ENCODE measurements around the gene BRIX1.
A peak's percentile ranks its signal among the peaks of the same experiment; 100 is the strongest.
"Not testable (repeated sequence)": the region's sequence is repeated elsewhere in the genome, so short reads cannot be mapped to it uniquely, and the experiment has no call there.

The BRIX1 gene

GRCh38 chr5:34919077-34919476, 3.6 kb downstream of the BRIX1 start:
- Histone ChIP-seq H3K36me3 (ENCODE audit: insufficient read depth, low read length) (peaks cover 57% of the 10 kb centered on the region), H3K9me3 (ENCODE audit: low read depth, low read length) (no peaks in the 10 kb centered on the region), H3K4me3 (no peak overlapping the region), H3K27ac (no peak overlapping the region), H3K9ac (ENCODE audit: insufficient read length) (no peak overlapping the region)
- no peak for DNase-seq (ENCODE audit: low read depth, low spot score)
- TF ChIP-seq EZH2 (IDR thresholded peaks at IDR 0.05) (no peak), POLR2AphosphoS5 (IDR thresholded peaks at IDR 0.05; ENCODE audit: borderline replicate concordance, low read depth, low read length) (no peak), FOXP2 (optimal IDR thresholded peaks at IDR 0.05; ENCODE audit: control extremely low read depth, extremely low read length, insufficient read depth) (no peak)

GRCh38 chr5:34923256-34923655, 7.7 kb downstream of the BRIX1 start:
- peaks cover 89% of the 10 kb centered on the region for H3K36me3 ChIP-seq (ENCODE audit: insufficient read depth, low read length)
- H3K9ac ChIP-seq (ENCODE audit: insufficient read length); H3K4me3 ChIP-seq; H3K9me3 ChIP-seq (ENCODE audit: low read depth, low read length); H3K27ac ChIP-seq; DNase-seq (ENCODE audit: low read depth, low spot score): not testable (repeated sequence)

GRCh38 chr5:34923694-34924461, 8.4 kb downstream of the BRIX1 start:
- peaks cover 84% of the 10 kb centered on the region for H3K36me3 ChIP-seq (ENCODE audit: insufficient read depth, low read length)
- TF ChIP-seq POLR2AphosphoS5 (IDR thresholded peaks at IDR 0.05; ENCODE audit: borderline replicate concordance, low read depth, low read length) (no peak), EZH2 (IDR thresholded peaks at IDR 0.05) (no peak), FOXP2 (optimal IDR thresholded peaks at IDR 0.05; ENCODE audit: control extremely low read depth, extremely low read length, insufficient read depth) (no peak)
- H3K9me3 ChIP-seq (ENCODE audit: low read depth, low read length), result no peaks in the 10 kb centered on the region
- 0 out of 2 replicates have a peak overlapping the region, but pooled peaks have one; percentile 32 for H3K27ac ChIP-seq
- no peak overlapping the region for H3K9ac ChIP-seq (ENCODE audit: insufficient read length)
- DNase-seq (ENCODE audit: low read depth, low spot score), result no peak
- H3K4me3 ChIP-seq, result no peak overlapping the region

GRCh38 chr5:34924462-34924765, 8.9 kb downstream of the BRIX1 start:
- Histone ChIP-seq H3K36me3 (ENCODE audit: insufficient read depth, low read length) (peaks cover 79% of the 10 kb centered on the region), H3K27ac (no peak overlapping the region), H3K9ac (ENCODE audit: insufficient read length) (no peak overlapping the region), H3K9me3 (ENCODE audit: low read depth, low read length) (no peaks in the 10 kb centered on the region), H3K4me3 (no peak overlapping the region)
- DNase-seq (ENCODE audit: low read depth, low spot score), result no peak
- no peak for TF ChIP-seq FOXP2 (optimal IDR thresholded peaks at IDR 0.05; ENCODE audit: control extremely low read depth, extremely low read length, insufficient read depth)
- no peak for TF ChIP-seq EZH2 (IDR thresholded peaks at IDR 0.05)
- no peak for TF ChIP-seq POLR2AphosphoS5 (IDR thresholded peaks at IDR 0.05; ENCODE audit: borderline replicate concordance, low read depth, low read length)

- 0 out of 2 replicates have a peak overlapping the region, but pooled peaks have one; percentile 38 for H3K27ac ChIP-seq
- no peak for DNase-seq (ENCODE audit: low read depth, low spot score)
- H3K4me3 ChIP-seq, result no peak overlapping the region
- H3K9ac ChIP-seq (ENCODE audit: insufficient read length), result no peak overlapping the region
- H3K9me3 ChIP-seq (ENCODE audit: low read depth, low read length), result no peaks in the 10 kb centered on the region
- TF ChIP-seq EZH2 (IDR thresholded peaks at IDR 0.05) (no peak), FOXP2 (optimal IDR thresholded peaks at IDR 0.05; ENCODE audit: control extremely low read depth, extremely low read length, insufficient read depth) (no peak), POLR2AphosphoS5 (IDR thresholded peaks at IDR 0.05; ENCODE audit: borderline replicate concordance, low read depth, low read length) (no peak)
- peaks cover 59% of the 10 kb centered on the region for H3K36me3 ChIP-seq (ENCODE audit: insufficient read depth, low read length)
Measured at GRCh38 chr5:34926318-34926888, 10.9 kb downstream of the BRIX1 start.

GRCh38 chr5:34927785-34928184, 12.3 kb downstream of the BRIX1 start:
- H3K9ac ChIP-seq (ENCODE audit: insufficient read length), result no peak overlapping the region
- TF ChIP-seq POLR2AphosphoS5 (IDR thresholded peaks at IDR 0.05; ENCODE audit: borderline replicate concordance, low read depth, low read length) (no peak), FOXP2 (optimal IDR thresholded peaks at IDR 0.05; ENCODE audit: control extremely low read depth, extremely low read length, insufficient read depth) (no peak), EZH2 (IDR thresholded peaks at IDR 0.05) (no peak)
- DNase-seq (ENCODE audit: low read depth, low spot score), result no peak
- H3K36me3 ChIP-seq (ENCODE audit: insufficient read depth, low read length), result peaks cover 45% of the 10 kb centered on the region
- H3K9me3 ChIP-seq (ENCODE audit: low read depth, low read length), result no peaks in the 10 kb centered on the region
- peak overlapping the region; percentile 42; the same call in 1 of the 2 replicates for H3K27ac ChIP-seq
- H3K4me3 ChIP-seq, result no peak overlapping the region

GRCh38 chr5:34928267-34928666, 12.8 kb downstream of the BRIX1 start:
- peak overlapping the region; percentile 56; the same call in 1 of the 2 replicates for H3K27ac ChIP-seq
- H3K4me3 ChIP-seq, result no peak overlapping the region
- TF ChIP-seq EZH2 (IDR thresholded peaks at IDR 0.05) (no peak), POLR2AphosphoS5 (IDR thresholded peaks at IDR 0.05; ENCODE audit: borderline replicate concordance, low read depth, low read length) (no peak)
- H3K9me3 ChIP-seq (ENCODE audit: low read depth, low read length), result no peaks in the 10 kb centered on the region
- DNase-seq (ENCODE audit: low read depth, low spot score), result no peak
- H3K9ac ChIP-seq (ENCODE audit: insufficient read length), result no peak overlapping the region
- peaks cover 41% of the 10 kb centered on the region for H3K36me3 ChIP-seq (ENCODE audit: insufficient read depth, low read length)

GRCh38 chr5:34929134-34929719, 13.7 kb downstream of the BRIX1 start, which contains the start of gene DNAJC21:
TSS of gene DNAJC21 (plus strand) at chr5:34929559. CDS start at chr5:34929820, 261 bp downstream.
- Histone ChIP-seq H3K4me3 (peak within 1 kb of the TSS; percentile 77), H3K36me3 (ENCODE audit: insufficient read depth, low read length) (peaks cover 31% of the 10 kb centered on the region), H3K27ac (peak within 1 kb of the TSS; percentile 56; the same call in 1 of the 2 replicates), H3K9ac (ENCODE audit: insufficient read length) (peak within 1 kb of the TSS; percentile 73), H3K9me3 (ENCODE audit: low read depth, low read length) (no peaks in the 10 kb centered on the region)
- DNase-seq (ENCODE audit: low read depth, low spot score), result peak; percentile 40
- TF ChIP-seq FOXP2 (optimal IDR thresholded peaks at IDR 0.05; ENCODE audit: control extremely low read depth, extremely low read length, insufficient read depth), result no peak
- TF ChIP-seq POLR2AphosphoS5 (IDR thresholded peaks at IDR 0.05; ENCODE audit: borderline replicate concordance, low read depth, low read length), result peak; percentile 49; the same call in 1 of the 2 replicates
